Cardiac fibroblast (primary cell): ENCODE measurements around the gene LMX1A.

ENCODE experiments used
- DNase-seq, 2 donors: peaks; one replicate each; pipeline versions ENCODE4 v3.0.0 to v3.0.0-alpha.2; 2010; ENCODE audit warnings: low read depth in 2 of 2
- H3K4me3 ChIP-seq, 2 donors: replicated peaks in 1 of 2; 1 replicate in 1 of 2; 2 replicates in 1 of 2; pipeline ENCODE4 v1.5.1; 2011; ENCODE audit warnings: low read depth in 2 of 2, low read length in 2 of 2, mild to moderate bottlenecking in 2 of 2, moderate library complexity in 1 of 2
- CTCF ChIP-seq: IDR thresholded peaks from one replicate; pipeline ENCODE4 v1.5.1; 2011; ENCODE audit warnings: low read depth, mild to moderate bottlenecking, low read length, inconsistent platforms

Gene LMX1A

GRCh38 chr1:165344198-165344597, 12.3 kb downstream of the LMX1A start:
- no peak for DNase-seq
- no peak for TF ChIP-seq CTCF
- no peak overlapping the region for H3K4me3 ChIP-seq

- TF ChIP-seq CTCF = no peak
- no peak overlapping the region for H3K4me3 ChIP-seq
- DNase-seq = no peak
Observed at GRCh38 chr1:165342587-165342986, 13.9 kb downstream of the LMX1A start.

GRCh38 chr1:165342168-165342567, 14.3 kb downstream of the LMX1A start:
- no peak for TF ChIP-seq CTCF
- H3K4me3 ChIP-seq = no peak overlapping the region
- no peak for DNase-seq

- no peak for TF ChIP-seq CTCF
- H3K4me3 ChIP-seq = no peak overlapping the region
- DNase-seq = no peak
Observed at GRCh38 chr1:165339164-165339563, 17.4 kb downstream of the LMX1A start.

- H3K4me3 ChIP-seq = no peak overlapping the region
- no peak for TF ChIP-seq CTCF
- no peak for DNase-seq
Observed at GRCh38 chr1:165330483-165330882, 26.0 kb downstream of the LMX1A start.

GRCh38 chr1:165329104-165329503, 27.4 kb downstream of the LMX1A start:
- no peak for DNase-seq
- TF ChIP-seq CTCF = no peak
- no peak overlapping the region for H3K4me3 ChIP-seq

- TF ChIP-seq CTCF = no peak
- H3K4me3 ChIP-seq = no peak overlapping the region
- DNase-seq = no peak
Observed at GRCh38 chr1:165328136-165328535, 28.4 kb downstream of the LMX1A start.
